ENCODE results near the gene ZNF516.

- TF ChIP-seq CTCF (IDR thresholded peaks at IDR 0.05): no peak
- TF ChIP-seq POLR2A (IDR thresholded peaks at IDR 0.05): no peak
Measured at GRCh38 chr18:76471593-76471992, 23.4 kb downstream of the ZNF516 start.
